Lower leg skin (tissue), 4 donors: ENCODE measurements around the gene DOK6. TPM values are rescaled to one million over a fixed set of nuclear protein-coding genes. Genes with fewer than 3 reads are reported as not detected.

Experiments used
- DNase-seq, 2 donors: peaks; one replicate each; pipeline ENCODE4 v3.0.0-alpha.2; 2019; ENCODE audit warnings: low spot score in 2 of 2
- H3K4me3 ChIP-seq: fragments of 200-600 bp; sonication (generic); 2 replicates; pipeline ENCODE4 v1.5.1; 2017; ENCODE audit warnings: mild to moderate bottlenecking, low read depth; ENCODE audit not compliant: poor library complexity, severe bottlenecking
- CTCF ChIP-seq, 3 donors: fragments of 450-650 bp; IDR thresholded peaks; one replicate each; pipeline ENCODE4 v1.5.1; 2016; ENCODE audit warnings: antibody characterized with exemption in 3 of 3, mild to moderate bottlenecking in 3 of 3, moderate library complexity in 2 of 3
- POLR2A ChIP-seq, 2 donors: fragments of 450-650 bp; IDR thresholded peaks; one replicate each; pipeline ENCODE4 v1.6.1; 2016 to 2017; ENCODE audit warnings: antibody characterized with exemption in 2 of 2, mild to moderate bottlenecking in 1 of 2, moderate library complexity in 1 of 2
- WGBS, 2 donors: methylation state at CpG; one replicate each; pipeline ENCODE4 v1.1.5; 2018; 5-methylcytosine and 5-hydroxymethylcytosine counted together
- intact Hi-C: fragments of 100-400 bp; cut with DNase I; formaldehyde crosslinking; loops from one replicate; pipeline ENCODE4 v1.15.0; 2023; ENCODE audit warnings: low total_unique reads
- total RNA-seq, 4 donors: library from RNA; depleted of rRNA; stranded (reverse); fragments of >200 nt; gene quantifications; one replicate each; pipeline ENCODE4 v1.1.0, GENCODE V29; 2016

Gene DOK6
- total RNA-seq, 4 donors from 2014 or later = 0.21 to 0.45 (median 0.42) TPM

- WGBS, 2 donors = 91% methylated on average over 5 of the region's 5 CpGs
- no peak for DNase-seq
- intact Hi-C loops = no loop called here
- H3K4me3 ChIP-seq = no peak overlapping the region
- TF ChIP-seq CTCF (IDR thresholded peaks at IDR 0.05) (no peak), POLR2A (IDR thresholded peaks at IDR 0.05) (no peak)
Observed at GRCh38 chr18:69804776-69805501, 404.3 kb downstream of the DOK6 start.

GRCh38 chr18:69808399-69808798, 407.7 kb downstream of the DOK6 start:
- no peak overlapping the region for H3K4me3 ChIP-seq
- DNase-seq = no peak
- no peak for TF ChIP-seq POLR2A (IDR thresholded peaks at IDR 0.05)
- no peak for TF ChIP-seq CTCF (IDR thresholded peaks at IDR 0.05)
- WGBS, 2 donors = 73 to 76% methylated on average over 2 of the region's 2 CpGs
- intact Hi-C loops = no loop called here

GRCh38 chr18:69813559-69813958, 412.9 kb downstream of the DOK6 start:
- no peak for DNase-seq
- TF ChIP-seq CTCF (IDR thresholded peaks at IDR 0.05) (no peak), POLR2A (IDR thresholded peaks at IDR 0.05) (no peak)
- intact Hi-C loops = loop anchor here (5.0 kb wide), 1 partner anchor 1244 kb away; no protein-coding TSS in a partner anchor
- WGBS, 2 donors = 79 to 88% methylated on average over 1 of the region's 1 CpG
- no peak overlapping the region for H3K4me3 ChIP-seq

- no peak overlapping the region for H3K4me3 ChIP-seq
- intact Hi-C loops = loop anchor here (5.0 kb wide), 1 partner anchor 1242 kb away; no protein-coding TSS in a partner anchor
Observed at GRCh38 chr18:69814861-69815385, 414.2 kb downstream of the DOK6 start.

GRCh38 chr18:69817335-69817940, 416.8 kb downstream of the DOK6 start:
- no peak for TF ChIP-seq POLR2A (IDR thresholded peaks at IDR 0.05)
- no peak for TF ChIP-seq CTCF (IDR thresholded peaks at IDR 0.05)
- intact Hi-C loops = loop anchor here (2.0 kb wide), 1 partner anchor 31 kb away; no protein-coding TSS in a partner anchor
- DNase-seq = no peak
- 66 to 80% methylated on average over 5 of the region's 5 CpGs for WGBS, 2 donors
- H3K4me3 ChIP-seq = no peak overlapping the region

More at GRCh38 chr18:69814861-69815385, 414.2 kb downstream of the DOK6 start:
- DNase-seq = no peak
- TF ChIP-seq CTCF (IDR thresholded peaks at IDR 0.05) (no peak), POLR2A (IDR thresholded peaks at IDR 0.05) (no peak)
- WGBS, 2 donors = 79 to 80% methylated on average over 4 of the region's 4 CpGs
